ENCODE data around the gene CLCF1. TPM values are rescaled to one million over a fixed set of nuclear protein-coding genes. Genes with fewer than 3 reads are reported as not detected.

CLCF1 gene
- total RNA-seq, 4 donors from 2014 or later = 1.1 to 4.1 (median 3.8) TPM

DNA sequence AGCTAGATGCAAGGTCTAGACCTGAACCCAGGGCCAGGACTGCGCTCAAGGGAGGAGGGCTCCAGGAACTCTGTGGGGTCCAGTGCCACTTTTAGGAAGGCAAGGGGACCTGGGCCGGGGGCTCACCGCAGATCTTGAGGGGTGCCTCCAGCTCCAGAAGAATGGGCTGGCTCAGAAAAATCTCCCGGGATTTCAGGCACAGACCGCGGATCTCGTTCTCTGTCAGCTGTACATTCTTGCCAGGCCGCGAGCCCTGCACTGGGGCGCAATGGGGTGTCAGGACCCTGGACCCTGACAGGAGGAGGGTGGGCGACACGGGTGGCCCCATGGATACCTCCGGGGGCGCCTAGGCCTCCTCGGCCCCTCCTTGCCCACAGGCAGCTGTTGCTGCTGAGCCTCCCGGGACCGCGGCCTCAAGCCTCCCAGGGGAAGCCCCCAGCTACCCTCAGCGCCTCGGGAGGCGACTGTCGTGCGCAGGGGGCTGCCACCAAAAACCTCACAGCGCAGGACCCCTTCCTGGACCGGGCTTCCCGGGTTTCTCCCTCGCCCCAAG lies 27.6 kb upstream of the CLCF1 start:
- TF ChIP-seq, protein P1, sequence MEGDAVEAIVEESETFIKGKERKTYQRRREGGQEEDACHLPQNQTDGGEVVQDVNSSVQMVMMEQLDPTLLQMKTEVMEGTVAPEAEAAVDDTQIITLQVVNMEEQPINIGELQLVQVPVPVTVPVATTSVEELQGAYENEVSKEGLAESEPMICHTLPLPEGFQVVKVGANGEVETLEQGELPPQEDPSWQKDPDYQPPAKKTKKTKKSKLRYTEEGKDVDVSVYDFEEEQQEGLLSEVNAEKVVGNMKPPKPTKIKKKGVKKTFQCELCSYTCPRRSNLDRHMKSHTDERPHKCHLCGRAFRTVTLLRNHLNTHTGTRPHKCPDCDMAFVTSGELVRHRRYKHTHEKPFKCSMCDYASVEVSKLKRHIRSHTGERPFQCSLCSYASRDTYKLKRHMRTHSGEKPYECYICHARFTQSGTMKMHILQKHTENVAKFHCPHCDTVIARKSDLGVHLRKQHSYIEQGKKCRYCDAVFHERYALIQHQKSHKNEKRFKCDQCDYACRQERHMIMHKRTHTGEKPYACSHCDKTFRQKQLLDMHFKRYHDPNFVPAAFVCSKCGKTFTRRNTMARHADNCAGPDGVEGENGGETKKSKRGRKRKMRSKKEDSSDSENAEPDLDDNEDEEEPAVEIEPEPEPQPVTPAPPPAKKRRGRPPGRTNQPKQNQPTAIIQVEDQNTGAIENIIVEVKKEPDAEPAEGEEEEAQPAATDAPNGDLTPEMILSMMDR (IDR thresholded peaks at IDR 0.05; ENCODE audit: low read depth) = no peak

DNA sequence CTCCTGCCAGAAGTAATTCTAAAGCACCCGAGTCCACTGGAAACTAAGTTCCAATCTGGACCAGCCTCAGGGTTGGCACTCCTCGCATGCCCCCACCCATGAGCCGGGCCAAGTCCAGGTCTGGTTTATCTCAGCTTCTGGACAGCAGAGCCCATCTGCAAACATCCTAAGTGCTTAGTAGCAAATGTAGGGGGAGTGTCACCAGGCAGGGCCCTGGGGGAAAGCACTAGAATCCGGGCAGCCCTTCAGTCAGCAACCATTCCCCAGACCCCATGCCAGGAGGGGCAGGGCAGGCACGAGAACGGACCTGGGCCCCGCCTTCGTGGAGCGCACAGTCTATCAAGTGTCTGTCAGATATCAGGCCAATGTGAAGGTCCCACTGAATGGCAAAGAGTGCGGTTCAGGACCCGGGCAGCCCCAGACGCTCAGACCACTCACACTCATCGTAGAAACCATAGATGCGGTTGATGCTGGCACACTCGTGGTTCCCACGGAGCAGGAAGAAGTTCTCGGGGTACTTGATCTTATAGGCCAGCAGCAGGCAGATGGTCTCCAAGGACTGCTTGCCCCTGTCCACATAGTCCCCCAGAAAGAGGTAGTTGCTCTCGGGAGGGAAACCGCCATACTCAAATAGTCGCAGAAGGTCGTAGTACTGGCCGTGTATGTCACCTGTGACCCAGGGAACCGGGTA lies 27.0 kb upstream of the CLCF1 start:
- TF ChIP-seq, protein P1 (IDR thresholded peaks at IDR 0.05; ENCODE audit: low read depth) = no peak

DNA sequence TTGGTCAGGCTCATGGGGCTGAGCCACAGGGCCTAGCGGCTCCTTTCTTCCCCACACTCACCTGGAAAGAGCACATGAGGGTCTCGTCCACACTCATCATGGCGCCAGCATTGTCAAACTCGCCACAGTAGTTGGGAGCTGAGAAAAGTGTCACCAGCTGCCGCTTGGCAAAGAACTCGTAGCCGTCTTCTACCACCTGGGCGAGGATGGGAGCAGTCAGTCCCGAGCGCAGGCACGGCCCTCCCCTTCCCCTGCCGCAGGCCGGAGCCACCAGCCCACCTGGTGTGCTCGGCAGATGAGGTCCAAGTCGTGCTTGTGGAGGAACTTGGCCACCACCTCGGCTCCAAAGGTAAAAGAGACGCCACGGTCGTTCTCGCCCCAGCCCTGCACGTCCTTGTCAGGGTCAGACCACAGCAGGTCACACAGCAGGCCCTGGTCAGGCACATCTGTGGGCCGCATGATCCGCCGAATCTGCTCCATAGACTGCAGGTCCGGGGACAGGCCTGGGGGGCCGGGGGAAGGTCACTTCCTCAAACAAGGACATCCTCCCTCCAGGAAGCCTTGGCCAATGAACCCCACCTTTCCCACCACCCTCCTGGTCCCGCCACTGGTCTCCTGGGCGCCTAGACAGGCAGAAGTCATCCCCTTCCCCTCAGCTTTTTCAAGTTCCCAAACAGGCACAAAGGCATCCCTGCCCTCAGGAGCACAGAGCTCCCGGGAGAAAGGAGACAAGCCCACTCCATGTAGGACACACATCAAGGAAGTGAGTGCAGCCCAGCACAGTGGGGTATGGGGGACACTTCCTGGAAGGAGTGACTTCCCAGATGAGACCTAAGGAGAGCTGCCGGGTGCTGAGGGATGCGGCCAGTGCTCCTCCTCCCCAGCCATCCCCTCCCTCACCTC lies 25.5 kb upstream of the CLCF1 start:
- TF ChIP-seq, protein P1 (IDR thresholded peaks at IDR 0.05; ENCODE audit: low read depth) = no peak

DNA sequence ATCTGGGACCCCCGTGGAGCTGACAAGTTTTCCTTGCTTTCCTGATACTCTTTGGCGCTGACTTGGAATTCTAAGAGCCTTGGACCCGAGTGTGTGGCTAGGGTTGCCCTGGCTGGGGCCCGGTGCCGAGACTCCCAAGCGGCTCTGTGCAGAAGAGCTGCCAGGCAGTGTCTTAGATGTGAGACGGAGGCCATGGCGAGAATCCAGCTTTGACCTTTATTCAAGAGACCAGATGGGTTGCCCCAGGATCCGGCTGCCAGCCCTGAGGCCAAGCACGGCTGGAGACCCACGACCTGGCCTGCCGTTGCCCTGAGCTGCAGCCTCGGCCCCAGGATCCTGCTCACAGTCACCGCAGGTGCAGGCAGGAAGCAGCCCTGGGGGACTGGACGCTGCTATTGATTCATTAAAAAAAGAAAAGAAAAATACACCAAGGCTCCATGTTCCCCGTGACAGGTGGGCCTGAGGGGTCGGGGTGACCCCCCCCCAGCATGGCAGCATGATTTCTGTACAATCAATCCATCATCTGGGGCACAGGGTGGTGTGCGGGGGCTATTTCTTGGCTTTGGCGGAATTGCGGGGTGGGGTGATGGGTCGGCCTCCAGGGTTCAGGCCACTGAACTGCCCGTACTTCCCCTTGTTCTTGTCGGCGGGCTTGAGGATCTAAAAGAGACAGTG lies 24.7 kb upstream of the CLCF1 start:
- TF ChIP-seq, protein P1 (IDR thresholded peaks at IDR 0.05; ENCODE audit: low read depth) = no peak

- TF ChIP-seq, protein P1 (IDR thresholded peaks at IDR 0.05; ENCODE audit: low read depth) = no peak
Measured at GRCh38 chr11:67397536-67397935, 24.1 kb upstream of the CLCF1 start.

GRCh38 chr11:67396587-67397389 lies 23.4 kb upstream of the CLCF1 start:
- TF ChIP-seq, protein P1 (IDR thresholded peaks at IDR 0.05; ENCODE audit: low read depth) = no peak
